ENCODE data around the gene MEGF6. TPM values are rescaled to one million over a fixed set of nuclear protein-coding genes. Genes with fewer than 3 reads are reported as not detected.
A peak's percentile ranks its signal among the peaks of the same experiment; 100 is the strongest.

The MEGF6 gene
- total and polyA plus RNA-seq, 9 of the 15 experiments (the other 6 are each of a cell fraction or from before 2014, with no cell fraction given) = 0.03 to 1.7 (median 0.24) TPM; not detected in 3

GRCh38 chr1:3618881-3619671 is 7.8 kb upstream of the MEGF6 start (continued):
- 0 out of 4 replicates have a peak, but pooled peaks of 1 of the 2 experiments have one; percentile 13 for TF ChIP-seq MAZ (CRISPR knock-in tag; conservative IDR thresholded peaks at IDR 0.05 in 1 of 2, IDR thresholded peaks at IDR 0.05 in 1 of 2)
- TF ChIP-seq ZNF431 (CRISPR knock-in tag; IDR thresholded peaks at IDR 0.05) = no peak
- 0 out of 3 replicates have a peak, but pooled peaks of 1 of the 2 experiments have one; percentile 33 for TF ChIP-seq CBX3 (IDR thresholded peaks at IDR 0.05; ENCODE audit: borderline replicate concordance in 1 of 2, low read length in 2 of 2)
- 0 out of 2 replicates have a peak, but pooled peaks have one; percentile 59 for TF ChIP-seq ZNF175 (CRISPR knock-in tag; IDR thresholded peaks at IDR 0.05; ENCODE audit: low read depth)
- TF ChIP-seq CBX5 (IDR thresholded peaks at IDR 0.05; ENCODE audit: borderline replicate concordance, low read depth) = no peak
- peak; percentile 49; the same call in 1 of the 2 replicates for TF ChIP-seq SP1 (CRISPR knock-in tag; IDR thresholded peaks at IDR 0.05)
- TF ChIP-seq ZNF384 (IDR thresholded peaks at IDR 0.05; ENCODE audit: low read depth, low read length) = no peak
- TF ChIP-seq RAD21 (CRISPR knock-in tag; conservative IDR thresholded peaks at IDR 0.05 in 1 of 2, IDR thresholded peaks at IDR 0.05 in 1 of 2) = peak; percentile 69 to 90
- no peak for TF ChIP-seq RBM14 (IDR thresholded peaks at IDR 0.05; ENCODE audit: borderline replicate concordance, insufficient read depth, low read depth, low read length)
- peak; percentile 65; the same call in 1 of the 2 replicates for TF ChIP-seq HES1 (IDR thresholded peaks at IDR 0.05; ENCODE audit: low read depth)
- peak; percentile 10; the same call in 1 of the 2 replicates for TF ChIP-seq RB1 (IDR thresholded peaks at IDR 0.05; ENCODE audit: low read depth)
- no peak for TF ChIP-seq ETS1 (conservative IDR thresholded peaks at IDR 0.05; ENCODE audit: control insufficient read depth, low read depth, low read length)
- peak; percentile 44; the same call in 1 of the 2 replicates for TF ChIP-seq CREM (IDR thresholded peaks at IDR 0.05; ENCODE audit: low read depth)
- TF ChIP-seq USF2 (CRISPR knock-in tag; IDR thresholded peaks at IDR 0.05) = no peak
- peak; percentile 77 for TF ChIP-seq BHLHE40 (IDR thresholded peaks at IDR 0.05; ENCODE audit: low read length)
- TF ChIP-seq TBL1XR1 (IDR thresholded peaks at IDR 0.05; ENCODE audit: low read length in 2 of 2) = no peak; a peak in 1 of 4 replicates
- TF ChIP-seq ZNF143 (CRISPR knock-in tag; IDR thresholded peaks at IDR 0.05) = peak; percentile 50; the same call in 1 of the 2 replicates
- no peak for TF ChIP-seq CTCFL (IDR thresholded peaks at IDR 0.05; ENCODE audit: borderline replicate concordance, insufficient read depth, low read depth, low read length, poor library complexity, severe bottlenecking)
- TF ChIP-seq MTA3 (IDR thresholded peaks at IDR 0.05; ENCODE audit: borderline replicate concordance) = peak; percentile 30; the same call in 1 of the 2 replicates
- TF ChIP-seq BRCA1 (IDR thresholded peaks at IDR 0.05) = no peak
- no peak for TF ChIP-seq BRCA1 (CRISPR knock-in tag; IDR thresholded peaks at IDR 0.05)
- peak; percentile 40 for TF ChIP-seq CXXC5 (CRISPR knock-in tag; IDR thresholded peaks at IDR 0.05)
- 0 out of 2 replicates have a peak, but pooled peaks have one; percentile 46 for TF ChIP-seq FOXP1 (CRISPR knock-in tag; IDR thresholded peaks at IDR 0.05)

Data from K562 (cell line).